Neural progenitor cell (in vitro differentiated cells): Measurements from ENCODE around the gene RAD51B. TPM values are rescaled to one million over a fixed set of nuclear protein-coding genes. Genes with fewer than 3 reads are reported as not detected.

Experiments used
- DNase-seq: peaks from one replicate; pipeline ENCODE4 v3.0.0-alpha.2; 2016; ENCODE audit warnings: low spot score
- H2AFZ ChIP-seq: fragments of 200-600 bp; sonication (generic); replicated peaks from 2 replicates; pipeline ENCODE4 v1.6.1; 2016; ENCODE audit warnings: antibody characterized with exemption
- H3F3A ChIP-seq: fragments of 200-600 bp; sonication (generic); 2 replicates; pipeline ENCODE4 v1.6.1; 2016; ENCODE audit warnings: antibody characterized with exemption, low read depth
- H3K27ac ChIP-seq: fragments of 200-600 bp; sonication (generic); 2 replicates; pipeline ENCODE4 v1.5.1; 2016; ENCODE audit warnings: mild to moderate bottlenecking
- H3K27me3 ChIP-seq: fragments of 200-600 bp; sonication (generic); 2 replicates; pipeline ENCODE4 v1.6.1; 2016; ENCODE audit warnings: mild to moderate bottlenecking, moderate library complexity
- H3K36me3 ChIP-seq: fragments of 200-600 bp; sonication (generic); 2 replicates; pipeline ENCODE4 v1.5.1; 2016
- H3K4me1 ChIP-seq: fragments of 200-600 bp; sonication (generic); 2 replicates; pipeline ENCODE4 v1.6.1; 2016; ENCODE audit warnings: mixed run types
- H3K4me2 ChIP-seq: fragments of 200-600 bp; sonication (generic); 2 replicates; pipeline ENCODE4 v1.6.1; 2016
- H3K4me3 ChIP-seq: fragments of 200-600 bp; sonication (generic); 2 replicates; pipeline ENCODE4 v1.5.1; 2016
- H3K79me2 ChIP-seq: fragments of 200-600 bp; sonication (generic); 2 replicates; pipeline ENCODE4 v1.6.1; 2016; ENCODE audit warnings: low read depth
- H3K9ac ChIP-seq: fragments of 200-600 bp; sonication (generic); 2 replicates; pipeline ENCODE4 v1.6.1; 2016
- H3K9me3 ChIP-seq: fragments of 200-600 bp; sonication (generic); 2 replicates; pipeline ENCODE4 v1.5.1; 2016; ENCODE audit warnings: low read depth
- H4K20me1 ChIP-seq: fragments of 200-600 bp; sonication (generic); 2 replicates; pipeline ENCODE4 v1.6.1; 2016; ENCODE audit warnings: low read depth
- H3K27ac Mint-ChIP-seq: 3 replicates; pipeline ENCODE4 v1.8.0; 2021; ENCODE audit warnings: mixed read lengths
- H3K27me3 Mint-ChIP-seq: 2 replicates; pipeline ENCODE4 v1.8.0; 2022; ENCODE audit warnings: low read depth, mild to moderate bottlenecking, inconsistent platforms, moderate library complexity, mixed read lengths; ENCODE audit not compliant: insufficient read depth
- H3K36me3 Mint-ChIP-seq: 3 replicates; pipeline ENCODE4 v1.8.0; 2021; ENCODE audit warnings: mixed read lengths
- H3K4me1 Mint-ChIP-seq: 3 replicates; pipeline ENCODE4 v1.8.0; 2021; ENCODE audit warnings: mixed read lengths
- H3K4me3 Mint-ChIP-seq: 3 replicates; pipeline ENCODE4 v1.8.0; 2021; ENCODE audit warnings: mild to moderate bottlenecking, moderate library complexity, mixed read lengths
- H3K9me3 Mint-ChIP-seq: 3 replicates; pipeline ENCODE4 v1.8.0; 2020; ENCODE audit warnings: mixed read lengths
- CTCF ChIP-seq: fragments of 200-600 bp; sonication (generic); IDR thresholded peaks from 2 replicates; pipeline ENCODE4 v1.5.1; 2017; ENCODE audit warnings: antibody characterized with exemption, mild to moderate bottlenecking
- EZH2 ChIP-seq: fragments of 200-600 bp; sonication (generic); IDR thresholded peaks from 2 replicates; pipeline ENCODE4 v1.6.1; 2017; ENCODE audit warnings: antibody characterized with exemption, mild to moderate bottlenecking, moderate library complexity
- EZH2phosphoT487 ChIP-seq: fragments of 200-600 bp; sonication (generic); IDR thresholded peaks from 2 replicates; pipeline ENCODE4 v1.6.1; 2017; ENCODE audit warnings: antibody characterized with exemption
- total RNA-seq: library from RNA; depleted of rRNA; stranded (reverse); fragments of >200 nt; gene quantifications from 2 replicates; pipeline ENCODE4 v1.2.3, GENCODE V29; 2015; ENCODE audit warnings: low replicate concordance

Gene RAD51B
- total RNA-seq, 1 donor from 2014 or later, result 50.5 TPM

GRCh38 chr14:68373124-68373646 is 553.6 kb downstream of the RAD51B start:
- Histone ChIP-seq H4K20me1 (no peaks in the 10 kb centered on the region), H3K36me3 (no peaks in the 10 kb centered on the region), H3K4me2 (no peak overlapping the region), H3K27me3 (no peaks in the 10 kb centered on the region), H3K9me3 (no peaks in the 10 kb centered on the region), H3K79me2 (no peaks in the 10 kb centered on the region), H3K27ac (no peak overlapping the region), H3K4me3 (no peak overlapping the region), H3F3A (peaks cover 12% of the 10 kb centered on the region), H2AFZ (no peak overlapping the region), H3K4me1 (peaks cover 12% of the 10 kb centered on the region), H3K9ac (no peak overlapping the region)
- Mint-ChIP-seq H3K27me3 (peaks cover 5% of the 10 kb centered on the region), H3K27ac (no peak overlapping the region), H3K9me3 (peaks cover 5% of the 10 kb centered on the region), H3K4me3 (no peak overlapping the region), H3K36me3 (peaks cover 2% of the 10 kb centered on the region), H3K4me1 (peaks cover 52% of the 10 kb centered on the region)
- DNase-seq, result no peak
- TF ChIP-seq EZH2phosphoT487 (no peak), EZH2 (no peak), CTCF (no peak)

GRCh38 chr14:68373847-68374444 is 554.4 kb downstream of the RAD51B start:
- TF ChIP-seq EZH2 (no peak), EZH2phosphoT487 (no peak), CTCF (no peak)
- Histone ChIP-seq H3K4me1 (peaks cover 15% of the 10 kb centered on the region), H3F3A (peaks cover 12% of the 10 kb centered on the region), H3K4me2 (no peak overlapping the region), H3K4me3 (no peak overlapping the region), H4K20me1 (no peaks in the 10 kb centered on the region), H3K9ac (no peak overlapping the region), H3K9me3 (no peaks in the 10 kb centered on the region), H3K36me3 (no peaks in the 10 kb centered on the region), H3K27ac (no peak overlapping the region), H3K27me3 (no peaks in the 10 kb centered on the region), H3K79me2 (no peaks in the 10 kb centered on the region), H2AFZ (no peak overlapping the region)
- DNase-seq, result no peak
- Mint-ChIP-seq H3K4me3 (no peak overlapping the region), H3K27me3 (peaks cover 5% of the 10 kb centered on the region), H3K9me3 (peaks cover 5% of the 10 kb centered on the region), H3K27ac (no peak overlapping the region), H3K36me3 (peaks cover 2% of the 10 kb centered on the region), H3K4me1 (peaks cover 49% of the 10 kb centered on the region)

- no peaks in the 10 kb centered on the region for H4K20me1 ChIP-seq
- H3K4me2 ChIP-seq, result no peak overlapping the region
- H3K36me3 Mint-ChIP-seq, result peaks cover 2% of the 10 kb centered on the region
- no peak overlapping the region for H2AFZ ChIP-seq
- no peak for TF ChIP-seq EZH2
- no peak for TF ChIP-seq EZH2phosphoT487
- TF ChIP-seq CTCF, result no peak
- peak overlapping the region; percentile 38 for H3K27ac Mint-ChIP-seq
- no peak overlapping the region for H3K27ac ChIP-seq
- H3K27me3 ChIP-seq, result no peaks in the 10 kb centered on the region
- DNase-seq, result no peak
- H3K9me3 Mint-ChIP-seq, result peaks cover 5% of the 10 kb centered on the region
- no peak overlapping the region for H3K4me3 Mint-ChIP-seq
- peaks cover 12% of the 10 kb centered on the region for H3F3A ChIP-seq
- H3K4me3 ChIP-seq, result no peak overlapping the region
- H3K4me1 Mint-ChIP-seq, result peaks cover 52% of the 10 kb centered on the region
- no peaks in the 10 kb centered on the region for H3K9me3 ChIP-seq
- no peak overlapping the region for H3K9ac ChIP-seq
- H3K79me2 ChIP-seq, result no peaks in the 10 kb centered on the region
- H3K36me3 ChIP-seq, result no peaks in the 10 kb centered on the region
- H3K4me1 ChIP-seq, result peaks cover 15% of the 10 kb centered on the region
- H3K27me3 Mint-ChIP-seq, result peaks cover 5% of the 10 kb centered on the region
Measured at GRCh38 chr14:68374682-68375081, 555.1 kb downstream of the RAD51B start.
